ENCODE measurements around the gene WWOX. TPM values are rescaled to one million over a fixed set of nuclear protein-coding genes. Genes with fewer than 3 reads are reported as not detected.

Gene WWOX
- total and polyA plus RNA-seq, 2 of the 13 experiments (the other 11 are each of a cell fraction or from before 2014, with no cell fraction given): 9.1 to 37.4 TPM

- TF ChIP-seq ZNF598 (CRISPR knock-in tag; IDR thresholded peaks at IDR 0.05; ENCODE audit: borderline replicate concordance) (no peak), HMGA1 (CRISPR knock-in tag; conservative IDR thresholded peaks at IDR 0.05) (no peak), ZBED4 (CRISPR knock-in tag; IDR thresholded peaks at IDR 0.05; ENCODE audit: borderline replicate concordance) (0 out of 2 replicates have a peak, but pooled peaks have one; percentile 29), HES4 (CRISPR knock-in tag; IDR thresholded peaks at IDR 0.05; ENCODE audit: borderline replicate concordance) (0 out of 2 replicates have a peak, but pooled peaks have one; percentile 10), SNAPC4 (CRISPR knock-in tag; IDR thresholded peaks at IDR 0.05) (no peak), RBAK (CRISPR knock-in tag; IDR thresholded peaks at IDR 0.05) (no peak), ZNF607 (CRISPR knock-in tag; IDR thresholded peaks at IDR 0.05; ENCODE audit: borderline replicate concordance) (0 out of 2 replicates have a peak, but pooled peaks have one; percentile 61), HNRNPL (IDR thresholded peaks at IDR 0.05; ENCODE audit: low read depth, low read length) (no peak), GLMP (CRISPR knock-in tag; IDR thresholded peaks at IDR 0.05; ENCODE audit: borderline replicate concordance) (no peak), KLF12 (CRISPR knock-in tag; IDR thresholded peaks at IDR 0.05; ENCODE audit: borderline replicate concordance) (0 out of 2 replicates have a peak, but pooled peaks have one; percentile 1), POLR2AphosphoS5 (IDR thresholded peaks at IDR 0.05; ENCODE audit: low read depth, low read length) (peak; percentile 65)
These were observed 407.1 kb downstream of the WWOX start (continued) for GRCh38 chr16:78506367-78507193.
